Gastrocnemius medialis (tissue), 4 donors: ENCODE data around the gene AARSD1.

Experiments
- POLR2A ChIP-seq, 2 donors: fragments of 450-650 bp; IDR thresholded peaks; one replicate each; pipeline ENCODE4 v1.6.1; 2017; ENCODE audit warnings: antibody characterized with exemption in 2 of 2, mild to moderate bottlenecking in 2 of 2, moderate library complexity in 2 of 2
- TF ChIP-seq, protein P1 (sequence below), 5 experiments: fragments of 450-650 bp in 3 of 5; fragments of 200-600 bp in 2 of 5; sonication (generic) in 2 of 5; IDR thresholded peaks in 4 of 5; conservative IDR thresholded peaks in 1 of 5; 1 replicate in 4 of 5; 2 replicates in 1 of 5; pipeline ENCODE4 v1.5.1; 2016 to 2019; ENCODE audit warnings: antibody characterized with exemption in 5 of 5, mild to moderate bottlenecking in 3 of 5, moderate library complexity in 3 of 5

DNA sequence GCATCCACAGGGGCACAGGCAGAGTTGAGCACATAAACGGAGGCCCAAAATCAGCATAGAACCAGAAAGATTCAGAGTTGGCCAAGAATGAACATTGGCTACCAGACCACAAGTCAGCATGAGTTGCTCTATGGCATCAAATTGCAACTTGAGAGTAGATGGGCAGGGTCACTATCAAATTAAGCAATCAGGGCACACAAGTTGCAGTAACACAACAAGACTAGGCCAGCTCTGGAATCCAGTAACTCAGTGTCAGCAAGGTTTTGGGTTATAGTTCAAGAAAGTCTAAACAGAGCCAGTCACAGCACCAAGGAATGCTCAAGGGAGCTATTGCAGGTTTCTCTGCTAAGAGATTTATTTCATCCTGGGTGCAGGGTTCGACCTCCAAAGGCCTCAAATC lies 50.7 kb downstream of the AARSD1 start:
- TF ChIP-seq, protein P1, sequence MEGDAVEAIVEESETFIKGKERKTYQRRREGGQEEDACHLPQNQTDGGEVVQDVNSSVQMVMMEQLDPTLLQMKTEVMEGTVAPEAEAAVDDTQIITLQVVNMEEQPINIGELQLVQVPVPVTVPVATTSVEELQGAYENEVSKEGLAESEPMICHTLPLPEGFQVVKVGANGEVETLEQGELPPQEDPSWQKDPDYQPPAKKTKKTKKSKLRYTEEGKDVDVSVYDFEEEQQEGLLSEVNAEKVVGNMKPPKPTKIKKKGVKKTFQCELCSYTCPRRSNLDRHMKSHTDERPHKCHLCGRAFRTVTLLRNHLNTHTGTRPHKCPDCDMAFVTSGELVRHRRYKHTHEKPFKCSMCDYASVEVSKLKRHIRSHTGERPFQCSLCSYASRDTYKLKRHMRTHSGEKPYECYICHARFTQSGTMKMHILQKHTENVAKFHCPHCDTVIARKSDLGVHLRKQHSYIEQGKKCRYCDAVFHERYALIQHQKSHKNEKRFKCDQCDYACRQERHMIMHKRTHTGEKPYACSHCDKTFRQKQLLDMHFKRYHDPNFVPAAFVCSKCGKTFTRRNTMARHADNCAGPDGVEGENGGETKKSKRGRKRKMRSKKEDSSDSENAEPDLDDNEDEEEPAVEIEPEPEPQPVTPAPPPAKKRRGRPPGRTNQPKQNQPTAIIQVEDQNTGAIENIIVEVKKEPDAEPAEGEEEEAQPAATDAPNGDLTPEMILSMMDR (IDR thresholded peaks at IDR 0.05 in 4 of 5, conservative IDR thresholded peaks at IDR 0.05 in 1 of 5): no peak
- TF ChIP-seq POLR2A (IDR thresholded peaks at IDR 0.05): no peak
